HK-2 (cell line): ENCODE data around the gene GAS2.
A peak's percentile ranks its signal among the peaks of the same experiment; 100 is the strongest.
"Not testable (repeated sequence)": the region's sequence is repeated elsewhere in the genome, so short reads cannot be mapped to it uniquely, and the experiment has no call there.

Experiments
- DNase-seq: peaks from one replicate; pipeline ENCODE4 v3.0.0-alpha.2; 2018; ENCODE audit not compliant: unreplicated experiment

The GAS2 gene

GRCh38 chr11:22666325-22666687 lies at the start of gene GAS2:
Gene GAS2, plus strand, starts transcription at chr11:22666611. Its CDS starts 8,259 bp downstream, at chr11:22674870.
- DNase-seq: no peak

- DNase-seq: no peak
Observed at GRCh38 chr11:22617868-22618267, 48.5 kb upstream of the GAS2 start.

GRCh38 chr11:22624742-22625447 lies 41.5 kb upstream of the GAS2 start:
- peak; percentile 64 for DNase-seq

- DNase-seq: peak; percentile 91
Observed at GRCh38 chr11:22625448-22626287, 40.7 kb upstream of the GAS2 start, which contains the start of gene FANCF. Gene FANCF, minus strand, starts transcription at chr11:22625823. Its CDS starts 13 bp downstream, at chr11:22625810.

GRCh38 chr11:22626573-22627239 lies 39.7 kb upstream of the GAS2 start:
- DNase-seq: no peak

- no peak for DNase-seq
Observed at GRCh38 chr11:22627421-22627820, 39.0 kb upstream of the GAS2 start.

GRCh38 chr11:22633354-22633902 lies 33.0 kb upstream of the GAS2 start:
- DNase-seq: no peak

GRCh38 chr11:22634897-22635629 lies 31.3 kb upstream of the GAS2 start:
- DNase-seq: peak; percentile 7

GRCh38 chr11:22635689-22636088 lies 30.7 kb upstream of the GAS2 start:
- no peak for DNase-seq

- DNase-seq: no peak
Observed at GRCh38 chr11:22640862-22641261, 25.5 kb upstream of the GAS2 start.

- DNase-seq: no peak
Observed at GRCh38 chr11:22641559-22641958, 24.9 kb upstream of the GAS2 start.

GRCh38 chr11:22652346-22652745 lies 14.1 kb upstream of the GAS2 start:
- not testable (repeated sequence) for DNase-seq

GRCh38 chr11:22656130-22656529 lies 10.3 kb upstream of the GAS2 start:
- no peak for DNase-seq

GRCh38 chr11:22657101-22657694 lies 9.2 kb upstream of the GAS2 start:
- no peak for DNase-seq

- DNase-seq: no peak
Observed at GRCh38 chr11:22659783-22660182, 6.6 kb upstream of the GAS2 start.

- DNase-seq: peak; percentile 27
Observed at GRCh38 chr11:22666688-22667439, 453 bp downstream of the GAS2 start.

GRCh38 chr11:22668005-22668796 lies 1.8 kb downstream of the GAS2 start:
- no peak for DNase-seq

- no peak for DNase-seq
Observed at GRCh38 chr11:22669368-22669767, 3.0 kb downstream of the GAS2 start.

- no peak for DNase-seq
Observed at GRCh38 chr11:22670830-22671229, 4.4 kb downstream of the GAS2 start.

GRCh38 chr11:22671751-22672150 lies 5.3 kb downstream of the GAS2 start:
- no peak for DNase-seq
